Measurements from ENCODE around the gene PPP4C. TPM values are rescaled to one million over a fixed set of nuclear protein-coding genes. Genes with fewer than 3 reads are reported as not detected.

Gene PPP4C
- total and polyA plus RNA-seq, 2 of the 8 experiments (the other 6 are each of a cell fraction or from before 2014, with no cell fraction given): 148 to 298 TPM

GRCh38 chr16:30067584-30067916 is 8.2 kb upstream of the PPP4C start:
- peak overlapping the region in 1 of 4 experiments; percentile 85; a peak in 1 of 8 replicates for H3K4me3 ChIP-seq (ENCODE audit: extremely low read depth in 1 of 4, insufficient read depth in 2 of 4, low read depth in 3 of 4, low read length in 4 of 4)
- no peak overlapping the region for H2BK20ac ChIP-seq (ENCODE audit: low read length)
- H3K18ac ChIP-seq (ENCODE audit: extremely low read depth, low read length): no peak overlapping the region
- H3K36me3 ChIP-seq (ENCODE audit: control insufficient read depth in 2 of 4, insufficient read depth in 4 of 4, low read length in 3 of 4): peaks cover 19 to 54% (median 47%) of the 10 kb centered on the region in 4 experiments
- peak overlapping the region; percentile 73 to 81; a peak in 2 of 4 replicates for H3K4me2 ChIP-seq (ENCODE audit: insufficient read depth in 1 of 2, low read depth in 2 of 2, low read length in 2 of 2)
- no peak overlapping the region for H4K91ac ChIP-seq (replicated peaks; ENCODE audit: insufficient read length, low read length)
- H2BK5ac ChIP-seq (ENCODE audit: low read depth, low read length): no peak overlapping the region; the same call in 1 of the 2 replicates
- H3K56ac ChIP-seq (replicated peaks; ENCODE audit: insufficient read length, low read depth, low read length): no peak overlapping the region
- FAIRE-seq (no peak), DNase-seq (ENCODE audit: low read depth in 1 of 2, low spot score in 2 of 2) (no peak)
- no peak overlapping the region for H4K5ac ChIP-seq (ENCODE audit: insufficient read length, low read depth, low read length)
- no peaks in the 10 kb centered on the region for H3K9me3 ChIP-seq (ENCODE audit: insufficient read depth in 2 of 2, low read depth in 1 of 2, low read length in 1 of 2)
- no peak overlapping the region for H4K8ac ChIP-seq (ENCODE audit: extremely low read depth, insufficient read depth, low read length)
- CTCF ChIA-PET (ENCODE audit: partially characterized antibody): interaction anchor here (1.9 to 7.3 kb wide), 4 partner anchors 9 to 45 kb away, joined by 6 to 51 read pairs (median 10); partner anchors contain the start of genes GDPD3, PPP4C and TBX6
- H3K79me2 ChIP-seq (ENCODE audit: control insufficient read depth in 1 of 2, insufficient read depth in 2 of 2, low read length in 2 of 2): peaks cover 15 to 30% of the 10 kb centered on the region in 2 experiments
- H3K23ac ChIP-seq (ENCODE audit: insufficient read length): no peak overlapping the region
- H4K20me1 ChIP-seq (replicated peaks in 1 of 2; ENCODE audit: control insufficient read depth in 1 of 2, insufficient read depth in 2 of 2, low read length in 2 of 2): peaks cover 16 to 35% of the 10 kb centered on the region in 2 experiments
- no peak overlapping the region for H2BK15ac ChIP-seq (ENCODE audit: low read length)
- H2AK5ac ChIP-seq (ENCODE audit: low read depth, low read length): no peak overlapping the region
- H3K27me3 ChIP-seq (replicated peaks in 1 of 4; ENCODE audit: control insufficient read depth in 3 of 4, extremely low read depth in 1 of 4, insufficient read depth in 3 of 4, low read length in 3 of 4): no peaks in the 10 kb centered on the region
- H2BK12ac ChIP-seq (ENCODE audit: low read depth, low read length): no peak overlapping the region
- peaks cover 18% of the 10 kb centered on the region for H3K23me2 ChIP-seq (ENCODE audit: low read depth, low read length)
- H2AFZ ChIP-seq (ENCODE audit: low read length): no peak overlapping the region
- H3K14ac ChIP-seq (ENCODE audit: insufficient read length): no peak overlapping the region
- H3K27ac ChIP-seq (ENCODE audit: low read depth, low read length): no peak overlapping the region
- H3K4me1 ChIP-seq (replicated peaks in 1 of 4; ENCODE audit: control insufficient read depth in 3 of 4, insufficient read depth in 4 of 4, low read length in 3 of 4): peaks cover 6 to 23% (median 11%) of the 10 kb centered on the region in 4 experiments
- H3K79me1 ChIP-seq (ENCODE audit: low read depth, low read length): peaks cover 9% of the 10 kb centered on the region; the same call in 1 of the 2 replicates
- no peak overlapping the region for H2BK120ac ChIP-seq (replicated peaks; ENCODE audit: low read depth, low read length)
- WGBS, 2 experiments (ENCODE audit: extremely low coverage in 1 of 2, insufficient coverage in 1 of 2, insufficient read length in 1 of 2, insufficient replicate concordance in 2 of 2, low coverage in 1 of 2, low lambda C conversion rate in 2 of 2, missing lambda C conversion rate in 1 of 2): 92% methylated on average over 6 of the region's 6 CpGs; no CpG with 5 or more reads in 1 of the 2 experiments
- TF ChIP-seq FOSL1 (IDR thresholded peaks at IDR 0.05; ENCODE audit: insufficient read depth, low read depth, low read length) (no peak), HDAC6 (IDR thresholded peaks at IDR 0.05; ENCODE audit: low read depth, low read length) (no peak), KDM5A (IDR thresholded peaks at IDR 0.05; ENCODE audit: low read length) (no peak), KDM1A (IDR thresholded peaks at IDR 0.05; ENCODE audit: borderline replicate concordance, low read length) (no peak), NANOG (IDR thresholded peaks at IDR 0.05; ENCODE audit: insufficient read depth, low read depth, low read length, poor library complexity, severe bottlenecking) (no peak), POU5F1 (IDR thresholded peaks at IDR 0.05; ENCODE audit: low read depth, low read length) (no peak), POLR2AphosphoS5 (IDR thresholded peaks at IDR 0.05; ENCODE audit: low read depth, low read length) (peak; percentile 38; the same call in 1 of the 2 replicates)
- H3K4ac ChIP-seq (replicated peaks; ENCODE audit: insufficient read length, low read depth, low read length): no peak overlapping the region
- no peak overlapping the region for H3K9ac ChIP-seq (replicated peaks in 1 of 4; ENCODE audit: extremely low read depth in 1 of 4, low read depth in 3 of 4, low read length in 3 of 4)
- POLR2A ChIA-PET (ENCODE audit: partially characterized antibody): interaction anchor here (1.6 to 21.2 kb wide), 5 partner anchors 11 to 65 kb away, joined by 3 to 353 read pairs (median 88); partner anchors contain the start of genes PPP4C, TBX6, TLCD3B and YPEL3
